ENCODE data around the gene DDX60.

DNA sequence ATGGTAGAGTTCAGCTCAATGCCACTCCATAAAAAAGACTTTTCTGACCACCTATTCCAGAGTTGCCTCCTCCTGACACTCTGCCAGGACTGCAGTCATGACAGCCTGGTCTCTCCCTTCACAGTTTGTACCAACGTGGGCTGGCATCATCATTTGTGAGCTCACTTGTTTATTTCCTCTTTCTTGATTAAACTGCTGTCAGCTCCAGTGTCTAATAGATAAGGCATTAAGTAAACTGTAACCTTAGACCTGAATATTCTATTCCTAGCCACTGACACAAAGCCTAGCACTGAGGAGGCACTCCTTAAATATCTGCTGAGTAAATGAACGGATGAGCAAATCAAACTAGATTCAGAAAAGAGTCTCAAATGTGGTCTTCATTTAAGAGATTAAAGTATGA is 48.7 kb downstream of the DDX60 start:
- TF ChIP-seq, protein P1, sequence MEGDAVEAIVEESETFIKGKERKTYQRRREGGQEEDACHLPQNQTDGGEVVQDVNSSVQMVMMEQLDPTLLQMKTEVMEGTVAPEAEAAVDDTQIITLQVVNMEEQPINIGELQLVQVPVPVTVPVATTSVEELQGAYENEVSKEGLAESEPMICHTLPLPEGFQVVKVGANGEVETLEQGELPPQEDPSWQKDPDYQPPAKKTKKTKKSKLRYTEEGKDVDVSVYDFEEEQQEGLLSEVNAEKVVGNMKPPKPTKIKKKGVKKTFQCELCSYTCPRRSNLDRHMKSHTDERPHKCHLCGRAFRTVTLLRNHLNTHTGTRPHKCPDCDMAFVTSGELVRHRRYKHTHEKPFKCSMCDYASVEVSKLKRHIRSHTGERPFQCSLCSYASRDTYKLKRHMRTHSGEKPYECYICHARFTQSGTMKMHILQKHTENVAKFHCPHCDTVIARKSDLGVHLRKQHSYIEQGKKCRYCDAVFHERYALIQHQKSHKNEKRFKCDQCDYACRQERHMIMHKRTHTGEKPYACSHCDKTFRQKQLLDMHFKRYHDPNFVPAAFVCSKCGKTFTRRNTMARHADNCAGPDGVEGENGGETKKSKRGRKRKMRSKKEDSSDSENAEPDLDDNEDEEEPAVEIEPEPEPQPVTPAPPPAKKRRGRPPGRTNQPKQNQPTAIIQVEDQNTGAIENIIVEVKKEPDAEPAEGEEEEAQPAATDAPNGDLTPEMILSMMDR (IDR thresholded peaks at IDR 0.05; ENCODE audit: low read length), result no peak
- TF ChIP-seq EZH2 (IDR thresholded peaks at IDR 0.05; ENCODE audit: borderline replicate concordance, low read length), result no peak

All from OCI-LY1 (cell line).